ENCODE data around the gene PLXDC1. TPM values are rescaled to one million over a fixed set of nuclear protein-coding genes. Genes with fewer than 3 reads are reported as not detected.

The PLXDC1 gene
- total RNA-seq, 2 donors from 2014 or later: 6.5 TPM; not detected in 1

DNA sequence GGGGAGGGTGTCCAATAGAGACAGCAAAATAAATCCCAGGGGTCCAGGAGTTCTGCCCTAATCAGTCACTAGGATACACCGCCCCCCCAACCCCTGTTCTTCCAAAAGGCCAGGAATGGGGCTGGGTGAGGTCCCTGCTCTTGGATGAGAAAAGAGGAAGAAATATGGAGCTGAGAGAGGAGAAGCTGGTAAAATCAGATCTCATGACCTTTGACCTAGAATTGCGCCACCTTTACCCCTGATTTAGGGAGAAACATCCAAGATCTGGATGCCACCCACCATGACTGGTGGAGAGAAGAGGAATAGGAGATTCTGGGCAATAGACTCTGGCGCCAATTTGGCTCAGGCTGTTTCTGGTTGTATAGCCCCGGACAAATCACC is 46.7 kb upstream of the PLXDC1 start:
- peak overlapping the region in 1 of 4 donors; percentile 52 for H3K27ac ChIP-seq
- intact Hi-C loops (cut with DNase I): no loop called here
- no peak for ATAC-seq

DNA sequence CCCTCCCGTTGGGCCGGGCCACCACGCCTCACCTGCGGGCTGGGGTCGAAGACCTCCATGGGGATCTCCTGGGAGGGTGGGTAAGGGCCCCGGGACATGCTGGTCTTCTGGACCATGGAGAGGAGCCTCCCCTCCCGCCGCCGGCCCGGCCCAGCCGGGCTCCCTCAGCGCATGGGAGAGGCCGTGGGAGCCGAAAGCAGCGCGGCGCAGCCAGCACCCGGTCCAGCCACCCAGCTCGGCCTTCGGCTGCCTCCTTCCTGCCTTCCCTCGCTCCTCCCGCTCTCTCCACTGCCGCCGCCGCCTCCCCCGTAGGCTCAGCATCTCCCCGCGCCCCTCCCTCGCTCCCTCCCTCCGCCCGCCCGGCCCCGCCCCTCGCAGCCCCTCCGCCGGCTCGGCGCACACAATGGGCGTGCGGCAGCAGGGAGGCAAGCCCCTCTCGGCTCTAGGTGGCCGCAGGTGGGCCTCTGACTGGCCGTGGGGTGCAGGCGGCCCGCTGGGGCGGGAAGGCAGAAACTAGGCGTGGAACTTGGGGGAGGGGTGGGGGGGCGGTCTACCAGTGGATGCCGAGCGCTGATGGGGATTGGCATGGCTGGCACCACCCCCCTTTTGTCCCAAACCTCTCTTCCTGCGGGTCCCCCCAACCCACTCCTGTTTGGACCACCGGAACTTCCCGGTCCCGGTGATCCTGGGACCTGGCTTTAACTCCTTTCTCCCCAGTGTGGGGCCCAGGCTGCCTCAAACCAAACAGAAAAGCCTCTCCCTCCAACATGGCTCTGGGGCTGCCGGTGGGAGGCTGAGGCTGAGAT is 46.1 kb upstream of the PLXDC1 start, which contains the start of gene CACNB1:
TSS of gene CACNB1 (minus strand) at position 290 of the 806 bp plus-strand sequence. CDS start at position 116, 174 bp downstream.
- intact Hi-C loops (cut with DNase I): no loop called here
- ATAC-seq (peak; percentile 30), DNase-seq (peak; percentile 61 to 74 (median 72))
- H3K27me3 ChIP-seq: no peaks in the 10 kb centered on the region
- TF ChIP-seq POLR2A (IDR thresholded peaks at IDR 0.05): peak in 2 of 3 donors; percentile 42 to 50
- TF ChIP-seq, protein P1, sequence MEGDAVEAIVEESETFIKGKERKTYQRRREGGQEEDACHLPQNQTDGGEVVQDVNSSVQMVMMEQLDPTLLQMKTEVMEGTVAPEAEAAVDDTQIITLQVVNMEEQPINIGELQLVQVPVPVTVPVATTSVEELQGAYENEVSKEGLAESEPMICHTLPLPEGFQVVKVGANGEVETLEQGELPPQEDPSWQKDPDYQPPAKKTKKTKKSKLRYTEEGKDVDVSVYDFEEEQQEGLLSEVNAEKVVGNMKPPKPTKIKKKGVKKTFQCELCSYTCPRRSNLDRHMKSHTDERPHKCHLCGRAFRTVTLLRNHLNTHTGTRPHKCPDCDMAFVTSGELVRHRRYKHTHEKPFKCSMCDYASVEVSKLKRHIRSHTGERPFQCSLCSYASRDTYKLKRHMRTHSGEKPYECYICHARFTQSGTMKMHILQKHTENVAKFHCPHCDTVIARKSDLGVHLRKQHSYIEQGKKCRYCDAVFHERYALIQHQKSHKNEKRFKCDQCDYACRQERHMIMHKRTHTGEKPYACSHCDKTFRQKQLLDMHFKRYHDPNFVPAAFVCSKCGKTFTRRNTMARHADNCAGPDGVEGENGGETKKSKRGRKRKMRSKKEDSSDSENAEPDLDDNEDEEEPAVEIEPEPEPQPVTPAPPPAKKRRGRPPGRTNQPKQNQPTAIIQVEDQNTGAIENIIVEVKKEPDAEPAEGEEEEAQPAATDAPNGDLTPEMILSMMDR (IDR thresholded peaks at IDR 0.05): no peak
- H3K36me3 ChIP-seq (replicated peaks in 1 of 2; ENCODE audit: insufficient read depth in 1 of 2, low read depth in 2 of 2): peaks cover 1 to 10% of the 10 kb centered on the region in 2 donors
- peak within 1 kb of the TSS; percentile 55 to 65 for H3K4me3 ChIP-seq
- no peaks in the 10 kb centered on the region for H3K9me3 ChIP-seq
- peaks cover 39% of the 10 kb centered on the region for H3K4me1 ChIP-seq
- H3K27ac ChIP-seq: peak within 1 kb of the TSS in 3 of 4 donors; percentile 42 to 52 (median 48)
- WGBS, 2 donors: 1 to 7% methylated on average over 6 to 55 of the region's 55 CpGs

More for the DNA sequence above, 46.7 kb upstream of the PLXDC1 start:
- peak in 1 of 4 donors; percentile 26 for DNase-seq
- Histone ChIP-seq H3K9me3 (no peaks in the 10 kb centered on the region), H3K27me3 (no peaks in the 10 kb centered on the region), H3K4me1 (peaks cover 39% of the 10 kb centered on the region), H3K36me3 (replicated peaks in 1 of 2; ENCODE audit: insufficient read depth in 1 of 2, low read depth in 2 of 2) (peaks cover 5 to 12% of the 10 kb centered on the region in 2 donors), H3K4me3 (no peak overlapping the region)
- WGBS, 2 donors: 75 to 81% methylated on average over 4 of the region's 4 CpGs
- no peak for TF ChIP-seq POLR2A (IDR thresholded peaks at IDR 0.05)
- TF ChIP-seq, protein P1 (IDR thresholded peaks at IDR 0.05): no peak

DNA sequence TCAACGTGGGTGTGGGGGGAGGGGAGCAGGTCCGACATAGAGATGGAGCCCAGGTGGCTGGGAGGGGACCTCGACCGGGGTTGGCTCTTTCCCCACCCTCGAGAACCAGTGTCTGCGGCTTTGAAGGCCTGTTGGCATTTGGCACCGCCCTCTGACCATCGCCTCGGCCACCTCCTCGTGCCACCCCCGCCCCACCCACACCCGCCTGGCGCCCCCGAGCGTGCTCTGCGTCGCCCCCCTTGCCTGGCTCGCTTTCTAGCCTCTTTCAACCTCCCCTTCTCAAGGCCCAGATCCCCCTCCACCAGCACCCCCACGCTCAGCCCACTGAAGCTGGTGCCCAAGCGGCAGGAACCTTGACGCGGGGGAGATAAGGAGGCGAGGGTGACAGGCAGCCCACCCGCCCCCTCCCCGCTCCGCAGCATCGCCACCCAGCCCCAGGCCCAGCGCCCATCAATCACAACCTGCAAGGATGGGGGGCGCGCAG is 45.4 kb upstream of the PLXDC1 start:
- H3K36me3 ChIP-seq (replicated peaks in 1 of 2; ENCODE audit: insufficient read depth in 1 of 2, low read depth in 2 of 2): peaks cover 0 to 3% of the 10 kb centered on the region in 2 donors
- H3K9me3 ChIP-seq: no peaks in the 10 kb centered on the region
- TF ChIP-seq, protein P1 (IDR thresholded peaks at IDR 0.05): no peak
- no peak for TF ChIP-seq POLR2A (IDR thresholded peaks at IDR 0.05)
- H3K27ac ChIP-seq: peak overlapping the region in 3 of 4 donors; percentile 42 to 52 (median 48)
- 1 to 2% methylated on average over 12 to 21 of the region's 30 CpGs for WGBS, 2 donors
- intact Hi-C loops (cut with DNase I): no loop called here
- peak in 2 of 4 donors; percentile 30 to 35 for DNase-seq
- ATAC-seq: no peak
- H3K27me3 ChIP-seq: no peaks in the 10 kb centered on the region
- H3K4me3 ChIP-seq: peak overlapping the region; percentile 55 to 65
- H3K4me1 ChIP-seq: peaks cover 35% of the 10 kb centered on the region

DNA sequence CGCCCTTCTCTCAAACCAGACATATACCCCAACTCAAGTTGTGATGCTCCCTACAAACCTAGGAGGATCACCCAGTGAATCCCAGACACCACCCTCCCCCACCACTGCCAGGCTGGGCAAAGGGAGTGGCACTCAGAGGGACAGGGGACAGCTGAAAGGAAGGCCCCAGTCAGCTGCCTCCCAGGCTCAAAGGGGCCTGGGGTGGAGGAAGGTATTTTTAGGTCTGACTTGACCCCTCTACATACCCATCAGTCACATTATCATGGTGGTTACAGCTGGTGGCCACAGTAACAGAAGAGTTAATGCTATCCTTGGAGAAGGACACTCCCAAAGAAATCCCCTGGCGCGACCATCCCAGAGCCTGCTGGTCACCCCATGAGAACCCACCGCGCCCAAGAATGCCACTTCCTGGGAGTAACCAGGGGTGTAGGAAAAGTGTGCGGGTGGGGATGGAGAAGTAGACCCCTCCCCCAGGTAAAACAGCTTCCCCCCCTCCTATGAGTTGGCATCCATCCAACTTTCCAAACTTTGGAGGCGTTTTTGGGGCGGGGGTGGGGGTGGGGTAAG is 44.9 kb upstream of the PLXDC1 start:
- Histone ChIP-seq H3K27ac (no peak overlapping the region), H3K4me1 (peaks cover 30% of the 10 kb centered on the region), H3K27me3 (no peaks in the 10 kb centered on the region), H3K36me3 (replicated peaks in 1 of 2; ENCODE audit: insufficient read depth in 1 of 2, low read depth in 2 of 2) (no peaks in the 10 kb centered on the region), H3K9me3 (no peaks in the 10 kb centered on the region), H3K4me3 (peak overlapping the region in 1 of 2 donors; percentile 65)
- no peak for TF ChIP-seq POLR2A (IDR thresholded peaks at IDR 0.05)
- TF ChIP-seq, protein P1 (IDR thresholded peaks at IDR 0.05): no peak
- no peak for DNase-seq
- no peak for ATAC-seq
- WGBS, 2 donors: 52 to 70% methylated on average over 4 to 8 of the region's 8 CpGs
- intact Hi-C loops (cut with DNase I): no loop called here

All from body of pancreas (tissue), 4 donors.